Natural killer cell (primary cell): ENCODE results near the gene VILL. TPM values are rescaled to one million over a fixed set of nuclear protein-coding genes. Genes with fewer than 3 reads are reported as not detected.

Experiments used
- ATAC-seq, 3 donors: fragments of 150-1000 bp in 2 of 3; fragments of 200-7000 bp in 1 of 3; cut with Tn5 transposase; 1 replicate in 1 of 3; 2 replicates in 2 of 3; pipeline ENCODE4 v1.10.0; 2021; ENCODE audit warnings: mild to moderate bottlenecking in 2 of 3, moderate library complexity in 2 of 3
- DNase-seq, 2 donors: peaks; one replicate each; pipeline versions ENCODE4 v3.0.0 to v3.0.0-alpha.2; 2013 to 2021; ENCODE audit warnings: mixed read lengths in 1 of 2
- H3K27ac ChIP-seq: one replicate; pipeline ENCODE4 v1.5.1; 2013; ENCODE audit warnings: mild to moderate bottlenecking, low read length
- H3K27me3 ChIP-seq: one replicate; pipeline ENCODE4 v1.6.1; 2013; ENCODE audit warnings: low read length; ENCODE audit not compliant: control insufficient read depth, insufficient read depth
- H3K36me3 ChIP-seq: one replicate; pipeline ENCODE4 v1.6.1; 2013; ENCODE audit warnings: low read length; ENCODE audit not compliant: control insufficient read depth, insufficient read depth
- H3K4me1 ChIP-seq: one replicate; pipeline ENCODE4 v1.6.1; 2013; ENCODE audit warnings: low read length; ENCODE audit not compliant: control insufficient read depth, insufficient read depth
- H3K4me3 ChIP-seq: one replicate; pipeline ENCODE4 v1.5.1; 2013; ENCODE audit warnings: low read length
- H3K9me3 ChIP-seq: one replicate; pipeline ENCODE4 v1.6.1; 2013; ENCODE audit warnings: low read length; ENCODE audit not compliant: control insufficient read depth, insufficient read depth
- H3K27ac Mint-ChIP-seq, 2 donors: one replicate each; pipeline ENCODE4 v1.8.0; 2022; ENCODE audit warnings: mild to moderate bottlenecking in 2 of 2, mixed read lengths in 2 of 2, moderate library complexity in 1 of 2
- H3K27me3 Mint-ChIP-seq, 2 donors: one replicate each; pipeline ENCODE4 v1.8.0; 2022; ENCODE audit warnings: low read depth in 2 of 2, mixed read lengths in 2 of 2
- H3K36me3 Mint-ChIP-seq: one replicate; pipeline ENCODE4 v1.8.0; 2022; ENCODE audit warnings: mixed read lengths
- H3K4me1 Mint-ChIP-seq, 2 donors: one replicate each; pipeline ENCODE4 v1.8.0; 2022; ENCODE audit warnings: mixed read lengths in 2 of 2
- H3K4me3 Mint-ChIP-seq: one replicate; pipeline ENCODE4 v1.8.0; 2022; ENCODE audit warnings: mild to moderate bottlenecking, moderate library complexity, mixed read lengths
- H3K9me3 Mint-ChIP-seq, 2 donors: one replicate each; pipeline ENCODE4 v1.8.0; 2022; ENCODE audit warnings: mixed read lengths in 2 of 2
- CTCF ChIP-seq: fragments of 200-600 bp; IDR thresholded peaks from one replicate; pipeline ENCODE4 v1.8.0; 2022; ENCODE audit warnings: antibody characterized with exemption
- WGBS: methylation state at CpG from one replicate; pipeline ENCODE4 v1.1.7; 2013; ENCODE audit warnings: missing lambda C conversion rate; ENCODE audit not compliant: insufficient coverage; 5-methylcytosine and 5-hydroxymethylcytosine counted together
- intact Hi-C: fragments of 100-400 bp; cut with micrococcal nuclease; formaldehyde crosslinking; loops from one replicate; pipeline ENCODE4 v1.14.2; 2022
- total RNA-seq, 4 donors: library from RNA; stranded (reverse); fragments of 120-200 nt in 1 of 4; gene quantifications; one replicate each; pipeline versions ENCODE4 v1.2.3 to v1.2.4, GENCODE V29; 2013 to 2022

VILL gene
- total RNA-seq, 3 donors from 2014 or later (not counting 1 experiment from before 2014, with no cell fraction given): 25.6 to 27.8 (median 26.9) TPM

- DNase-seq: no peak
- Histone ChIP-seq H3K27ac (no peak overlapping the region), H3K4me3 (no peak overlapping the region), H3K9me3 (peaks cover 3% of the 10 kb centered on the region), H3K36me3 (peaks cover 13% of the 10 kb centered on the region), H3K4me1 (peaks cover 31% of the 10 kb centered on the region), H3K27me3 (no peaks in the 10 kb centered on the region)
- intact Hi-C loops: no loop called here
- H3K27me3 Mint-ChIP-seq: no peaks in the 10 kb centered on the region
- ATAC-seq: no peak
- peaks cover 22 to 61% of the 10 kb centered on the region in 2 donors for H3K4me1 Mint-ChIP-seq
- H3K36me3 Mint-ChIP-seq: no peaks in the 10 kb centered on the region
- peaks cover 0 to 3% of the 10 kb centered on the region in 2 donors for H3K9me3 Mint-ChIP-seq
- 89% methylated on average over 4 of the region's 4 CpGs for WGBS
- H3K4me3 Mint-ChIP-seq: no peak overlapping the region
- TF ChIP-seq CTCF: no peak
- H3K27ac Mint-ChIP-seq: peak overlapping the region; percentile 30 to 99
Measured at GRCh38 chr3:38021196-38021595, 30.6 kb downstream of the VILL start.

- Histone ChIP-seq H3K36me3 (peaks cover 6% of the 10 kb centered on the region), H3K9me3 (no peaks in the 10 kb centered on the region), H3K27me3 (no peaks in the 10 kb centered on the region), H3K4me3 (no peak overlapping the region), H3K4me1 (peaks cover 32% of the 10 kb centered on the region), H3K27ac (no peak overlapping the region)
- DNase-seq (no peak), ATAC-seq (no peak)
- 56% methylated on average over 3 of the region's 3 CpGs for WGBS
- intact Hi-C loops: no loop called here
- no peaks in the 10 kb centered on the region for H3K27me3 Mint-ChIP-seq
- H3K4me3 Mint-ChIP-seq: no peak overlapping the region
- H3K36me3 Mint-ChIP-seq: no peaks in the 10 kb centered on the region
- TF ChIP-seq CTCF: no peak
- peak overlapping the region; percentile 30 to 99 for H3K27ac Mint-ChIP-seq
- peaks cover 22 to 57% of the 10 kb centered on the region in 2 donors for H3K4me1 Mint-ChIP-seq
- H3K9me3 Mint-ChIP-seq: no peaks in the 10 kb centered on the region
Measured at GRCh38 chr3:38022301-38022700, 31.7 kb downstream of the VILL start.

- DNase-seq: no peak
- Histone ChIP-seq H3K4me1 (peaks cover 32% of the 10 kb centered on the region), H3K27ac (peak overlapping the region; percentile 90), H3K27me3 (no peaks in the 10 kb centered on the region), H3K4me3 (no peak overlapping the region), H3K36me3 (peaks cover 3% of the 10 kb centered on the region), H3K9me3 (no peaks in the 10 kb centered on the region)
- intact Hi-C loops: no loop called here
- H3K27ac Mint-ChIP-seq: peak overlapping the region; percentile 90 to 99
- peak overlapping the region; percentile 92 for H3K4me3 Mint-ChIP-seq
- WGBS: 86% methylated on average over 6 of the region's 6 CpGs
- no peak for TF ChIP-seq CTCF
- peaks cover 0 to under 1% of the 10 kb centered on the region in 2 donors for H3K27me3 Mint-ChIP-seq
- peaks cover 22 to 57% of the 10 kb centered on the region in 2 donors for H3K4me1 Mint-ChIP-seq
- peak in 1 of 3 donors; percentile 3 for ATAC-seq
- no peaks in the 10 kb centered on the region for H3K36me3 Mint-ChIP-seq
- no peaks in the 10 kb centered on the region for H3K9me3 Mint-ChIP-seq
Measured at GRCh38 chr3:38022896-38023709, 32.5 kb downstream of the VILL start.
